ENCODE results near the gene GPC5.

Gene GPC5

GRCh38 chr13:91498298-91498697 is 99.9 kb downstream of the GPC5 start:
- TF ChIP-seq BCL11A (tag by site-specific recombination; IDR thresholded peaks at IDR 0.05; ENCODE audit: low read depth): no peak
- TF ChIP-seq GLIS1 (tag by site-specific recombination; IDR thresholded peaks at IDR 0.05): no peak
- TF ChIP-seq KLF9 (tag by site-specific recombination; IDR thresholded peaks at IDR 0.05; ENCODE audit: low read depth): no peak
- TF ChIP-seq ZBTB8A (tag by site-specific recombination; IDR thresholded peaks at IDR 0.05): no peak
- TF ChIP-seq ZBTB11 (tag by site-specific recombination; conservative IDR thresholded peaks at IDR 0.05; ENCODE audit: low read depth): no peak
- no peak for TF ChIP-seq ZNF654 (tag by site-specific recombination; IDR thresholded peaks at IDR 0.05; ENCODE audit: low read depth)
- no peak for TF ChIP-seq ZNF776 (tag by site-specific recombination; IDR thresholded peaks at IDR 0.05; ENCODE audit: borderline replicate concordance)
- no peak for TF ChIP-seq SCRT1 (tag by site-specific recombination; IDR thresholded peaks at IDR 0.05; ENCODE audit: borderline replicate concordance)
- TF ChIP-seq PRDM10 (tag by site-specific recombination; IDR thresholded peaks at IDR 0.05): no peak
- no peak for TF ChIP-seq ZNF791 (tag by site-specific recombination; IDR thresholded peaks at IDR 0.05)
- no peak for TF ChIP-seq ZNF169 (tag by site-specific recombination; IDR thresholded peaks at IDR 0.05)
- TF ChIP-seq ZNF544 (tag by site-specific recombination; IDR thresholded peaks at IDR 0.05): no peak
- no peak for TF ChIP-seq ZNF433 (tag by site-specific recombination; IDR thresholded peaks at IDR 0.05; ENCODE audit: low read depth)
- TF ChIP-seq SP3 (tag by site-specific recombination; IDR thresholded peaks at IDR 0.05): no peak
- TF ChIP-seq ZSCAN16 (tag by site-specific recombination; IDR thresholded peaks at IDR 0.05): no peak
- Histone ChIP-seq H3K4me3 (ENCODE audit: low read depth, low read length) (no peak overlapping the region), H3K27ac (ENCODE audit: extremely low read depth, low read depth, low read length) (no peak overlapping the region), H3K36me3 (ENCODE audit: control insufficient read depth in 2 of 2, insufficient read depth in 1 of 2, low read length in 2 of 2) (no peaks in the 10 kb centered on the region), H3K9me3 (ENCODE audit: control insufficient read depth, insufficient read depth, low read depth, low read length) (no peaks in the 10 kb centered on the region), H3K4me1 (ENCODE audit: control insufficient read depth, insufficient read depth, low read length) (no peaks in the 10 kb centered on the region)
- ChIA-PET POLR2A (no interaction called here), CTCF (no interaction called here)

- TF ChIP-seq ZFP3 (tag by site-specific recombination; IDR thresholded peaks at IDR 0.05; ENCODE audit: low read depth) (no peak), KLF17 (tag by site-specific recombination; IDR thresholded peaks at IDR 0.05) (no peak), ZNF132 (tag by site-specific recombination; IDR thresholded peaks at IDR 0.05; ENCODE audit: borderline replicate concordance) (no peak), ZNF560 (tag by site-specific recombination; IDR thresholded peaks at IDR 0.05; ENCODE audit: borderline replicate concordance) (no peak), ZNF777 (tag by site-specific recombination; IDR thresholded peaks at IDR 0.05; ENCODE audit: borderline replicate concordance) (no peak), ZNF146 (tag by site-specific recombination; IDR thresholded peaks at IDR 0.05) (no peak), ZNF701 (tag by site-specific recombination; IDR thresholded peaks at IDR 0.05) (no peak), ZNF169 (tag by site-specific recombination; IDR thresholded peaks at IDR 0.05) (no peak), ZNF843 (tag by site-specific recombination; IDR thresholded peaks at IDR 0.05) (no peak), GFI1B (tag by site-specific recombination; IDR thresholded peaks at IDR 0.05) (no peak), ZNF791 (tag by site-specific recombination; IDR thresholded peaks at IDR 0.05) (no peak), ZNF292 (tag by site-specific recombination; IDR thresholded peaks at IDR 0.05; ENCODE audit: borderline replicate concordance, low read depth) (no peak)
- ChIA-PET POLR2A (no interaction called here), CTCF (interaction anchor here (0.6 kb wide), 1 partner anchor 341 kb away, joined by 3 read pairs; no protein-coding TSS in a partner anchor)
- Histone ChIP-seq H3K9me3 (ENCODE audit: control insufficient read depth, insufficient read depth, low read depth, low read length) (no peaks in the 10 kb centered on the region), H3K4me3 (ENCODE audit: low read depth, low read length) (no peak overlapping the region), H3K27ac (ENCODE audit: extremely low read depth, low read depth, low read length) (no peak overlapping the region), H3K36me3 (ENCODE audit: control insufficient read depth in 2 of 2, insufficient read depth in 1 of 2, low read length in 2 of 2) (no peaks in the 10 kb centered on the region), H3K4me1 (ENCODE audit: control insufficient read depth, insufficient read depth, low read length) (no peaks in the 10 kb centered on the region)
Measured at GRCh38 chr13:91504216-91504615, 105.8 kb downstream of the GPC5 start.

Data from HEK293 (cell line).